Activated T-cell treated with anti-CD3 and anti-CD28 coated beads for 48 hours (primary cell): ENCODE measurements around the gene GNAT2.

Source experiments
- DNase-seq: peaks from one replicate; pipeline ENCODE4 v3.0.0-alpha.2; 2020; ENCODE audit warnings: low read depth

Gene GNAT2

GRCh38 chr1:109557520-109557919 is 61.9 kb downstream of the GNAT2 start:
- no peak for DNase-seq

- no peak for DNase-seq
Measured at GRCh38 chr1:109556563-109556962, 62.9 kb downstream of the GNAT2 start.
